HL-60 (cell line): Measurements from ENCODE around the gene CCNB1IP1.

Source experiments
- DNase-seq, 2 experiments: peaks; one replicate each; pipeline ENCODE4 v3.0.0-alpha.2; 2010 to 2020; ENCODE audit warnings: low read depth in 1 of 2, low spot score in 1 of 2
- H3K27ac ChIP-seq: fragments of 250-450 bp; sonication (Bioruptor Pico); replicated peaks from 2 replicates; pipeline ENCODE4 v1.5.1; 2020; ENCODE audit warnings: mild to moderate bottlenecking, moderate library complexity
- H3K27me3 ChIP-seq: fragments of 250-450 bp; sonication (Bioruptor Pico); 2 replicates; pipeline ENCODE4 v1.5.1; 2021; ENCODE audit warnings: mild to moderate bottlenecking, moderate library complexity; ENCODE audit not compliant: insufficient read depth, poor library complexity, severe bottlenecking
- H3K4me3 ChIP-seq: replicated peaks from 2 replicates; pipeline ENCODE4 v1.5.1; 2011; ENCODE audit warnings: mild to moderate bottlenecking, control low read depth, low read length; ENCODE audit not compliant: insufficient read depth
- CTCF ChIP-seq: IDR thresholded peaks from one replicate; pipeline ENCODE4 v1.5.1; 2011; ENCODE audit warnings: low read length, control low read depth, inconsistent platforms; ENCODE audit not compliant: insufficient read depth
- GABPA ChIP-seq: IDR thresholded peaks from 2 replicates; pipeline ENCODE4 v1.6.1; 2012; ENCODE audit warnings: low read depth
- POLR2AphosphoS5 ChIP-seq: IDR thresholded peaks from 2 replicates; pipeline ENCODE4 v1.6.1; 2012; ENCODE audit warnings: low read depth
- REST ChIP-seq: IDR thresholded peaks from 2 replicates; pipeline ENCODE4 v1.6.1; 2012; ENCODE audit warnings: low read depth; ENCODE audit not compliant: insufficient replicate concordance
- SPI1 ChIP-seq: IDR thresholded peaks from 2 replicates; pipeline ENCODE4 v1.6.1; 2012; ENCODE audit warnings: low read depth, mild to moderate bottlenecking, borderline replicate concordance

CCNB1IP1 gene

GRCh38 chr14:20346713-20347112, 13.6 kb upstream of the CCNB1IP1 start:
- no peak overlapping the region for H3K4me3 ChIP-seq
- no peak overlapping the region for H3K27ac ChIP-seq
- TF ChIP-seq CTCF (no peak), REST (no peak), GABPA (no peak), POLR2AphosphoS5 (no peak), SPI1 (no peak)
- no peak for DNase-seq
- no peaks in the 10 kb centered on the region for H3K27me3 ChIP-seq

- DNase-seq: no peak
- H3K27me3 ChIP-seq: no peaks in the 10 kb centered on the region
- H3K27ac ChIP-seq: no peak overlapping the region
- TF ChIP-seq REST: no peak
- no peak overlapping the region for H3K4me3 ChIP-seq
Observed at GRCh38 chr14:20345366-20345765, 12.3 kb upstream of the CCNB1IP1 start.

- H3K27ac ChIP-seq: peak overlapping the region; percentile 69
- DNase-seq: no peak
- no peaks in the 10 kb centered on the region for H3K27me3 ChIP-seq
- TF ChIP-seq CTCF (no peak), REST (no peak), SPI1 (no peak), POLR2AphosphoS5 (no peak), GABPA (no peak)
- peak overlapping the region; percentile 61 for H3K4me3 ChIP-seq
Observed at GRCh38 chr14:20343862-20344220, 10.8 kb upstream of the CCNB1IP1 start.
